Iris pigment epithelial cell (primary cell): ENCODE data around the gene MMAB.
A peak's percentile ranks its signal among the peaks of the same experiment; 100 is the strongest.
"Not testable (repeated sequence)": the region's sequence is repeated elsewhere in the genome, so short reads cannot be mapped to it uniquely, and the experiment has no call there.

Experiments used
- DNase-seq: peaks from one replicate; pipeline ENCODE4 v3.0.0-alpha.2; 2011; ENCODE audit warnings: low read depth

MMAB gene

GRCh38 chr12:109602132-109602531 lies 28.8 kb upstream of the MMAB start:
- not testable (repeated sequence) for DNase-seq

DNA sequence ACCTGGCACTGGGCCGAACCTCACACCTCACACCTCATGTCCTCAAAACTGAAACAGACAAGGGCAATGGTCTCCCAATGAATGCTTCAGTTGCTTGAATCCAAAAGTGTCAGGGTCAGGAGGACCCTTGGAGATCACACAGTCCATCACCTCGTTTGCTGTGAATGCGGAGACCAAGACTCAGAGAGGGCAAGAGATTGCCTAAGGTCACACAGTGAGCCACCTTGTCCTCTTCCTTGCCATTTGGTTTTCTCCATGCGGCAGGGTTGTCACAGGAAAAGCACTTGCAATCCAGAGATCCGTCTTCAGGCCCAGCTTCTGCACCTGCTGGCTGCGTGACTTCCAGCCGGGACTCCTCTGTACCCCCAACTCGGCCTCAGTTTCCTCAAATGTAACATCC lies 28.3 kb upstream of the MMAB start:
- DNase-seq = no peak

- DNase-seq = no peak
These were observed 27.7 kb upstream of the MMAB start for GRCh38 chr12:109600995-109601394.

- DNase-seq = no peak
These were observed 27.2 kb upstream of the MMAB start for GRCh38 chr12:109600481-109600880.

- no peak for DNase-seq
These were observed 25.8 kb upstream of the MMAB start for GRCh38 chr12:109599087-109599486.

DNA sequence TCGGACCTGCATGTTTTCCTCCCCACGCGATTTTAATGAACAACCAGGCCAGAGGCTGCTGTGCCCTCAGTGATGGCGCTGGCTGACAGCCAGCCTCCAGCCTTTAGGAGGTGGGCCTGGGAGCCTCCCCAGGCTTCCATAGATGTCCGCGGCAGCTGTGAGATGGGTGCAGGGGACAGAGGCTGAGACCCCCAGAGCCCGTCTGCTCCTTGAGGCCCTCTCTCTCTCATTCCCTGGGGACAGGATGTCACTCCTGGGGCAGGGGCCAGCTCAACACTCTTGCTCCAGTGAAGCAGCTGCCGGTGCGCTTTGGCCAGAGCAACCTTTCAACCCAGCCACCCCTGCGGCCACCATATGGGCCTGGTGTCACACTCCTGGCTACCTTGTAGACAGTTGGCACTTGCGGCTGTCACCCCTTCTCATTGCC lies 25.1 kb upstream of the MMAB start:
- no peak for DNase-seq

DNA sequence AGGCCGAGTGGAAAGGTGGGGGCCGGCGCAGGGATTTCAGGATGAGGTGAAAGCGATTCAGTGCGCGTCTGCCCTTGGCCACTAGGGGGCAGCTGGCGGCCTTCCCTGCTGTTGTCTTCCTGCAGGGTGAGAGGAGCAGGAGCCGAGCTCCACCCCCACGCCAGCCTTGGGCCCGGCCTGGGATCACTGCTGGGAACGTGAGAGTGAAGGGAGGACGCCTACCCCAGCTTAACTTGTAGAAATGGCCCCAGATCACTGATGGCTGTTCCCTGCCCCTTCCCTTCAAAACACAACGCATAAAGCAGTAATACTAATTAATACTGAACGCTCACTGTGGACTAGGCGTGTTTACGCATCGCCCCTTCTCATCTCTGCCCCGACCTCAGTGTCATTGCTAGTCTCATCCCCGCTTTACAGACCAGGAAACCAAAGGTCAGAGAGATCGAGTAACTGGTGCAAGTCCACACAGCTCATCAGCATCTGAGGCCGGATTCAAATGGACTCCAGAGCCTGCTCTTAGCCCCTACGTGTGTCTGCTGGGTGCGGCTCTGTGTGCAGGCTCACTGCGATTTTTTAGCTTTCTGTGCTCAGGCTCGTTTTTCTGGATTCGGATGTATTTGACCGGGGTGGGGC lies 24.6 kb upstream of the MMAB start:
- peak; percentile 77 for DNase-seq

DNA sequence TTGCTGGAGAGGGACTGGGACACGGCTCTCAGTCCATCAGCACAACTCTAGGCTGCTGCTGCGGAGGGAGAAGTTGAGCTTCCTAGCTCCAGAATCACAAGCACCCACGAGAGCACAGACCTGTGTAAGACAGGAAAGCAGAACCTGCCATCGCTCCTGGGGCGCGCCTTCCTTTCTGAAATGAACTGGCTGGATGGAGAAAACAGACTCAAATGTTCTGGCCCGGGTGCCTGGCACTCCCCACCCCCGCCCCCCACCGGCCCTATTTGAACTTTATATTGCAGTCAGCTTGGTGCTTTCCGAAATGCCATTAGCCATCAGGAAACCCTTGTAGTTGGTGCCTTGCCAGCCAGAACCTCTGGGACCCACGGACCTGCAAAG lies 24.1 kb upstream of the MMAB start:
- no peak for DNase-seq

GRCh38 chr12:109596418-109597244 lies 23.3 kb upstream of the MMAB start:
- DNase-seq = no peak

- no peak for DNase-seq
These were observed 22.1 kb upstream of the MMAB start for GRCh38 chr12:109595321-109595902.

DNA sequence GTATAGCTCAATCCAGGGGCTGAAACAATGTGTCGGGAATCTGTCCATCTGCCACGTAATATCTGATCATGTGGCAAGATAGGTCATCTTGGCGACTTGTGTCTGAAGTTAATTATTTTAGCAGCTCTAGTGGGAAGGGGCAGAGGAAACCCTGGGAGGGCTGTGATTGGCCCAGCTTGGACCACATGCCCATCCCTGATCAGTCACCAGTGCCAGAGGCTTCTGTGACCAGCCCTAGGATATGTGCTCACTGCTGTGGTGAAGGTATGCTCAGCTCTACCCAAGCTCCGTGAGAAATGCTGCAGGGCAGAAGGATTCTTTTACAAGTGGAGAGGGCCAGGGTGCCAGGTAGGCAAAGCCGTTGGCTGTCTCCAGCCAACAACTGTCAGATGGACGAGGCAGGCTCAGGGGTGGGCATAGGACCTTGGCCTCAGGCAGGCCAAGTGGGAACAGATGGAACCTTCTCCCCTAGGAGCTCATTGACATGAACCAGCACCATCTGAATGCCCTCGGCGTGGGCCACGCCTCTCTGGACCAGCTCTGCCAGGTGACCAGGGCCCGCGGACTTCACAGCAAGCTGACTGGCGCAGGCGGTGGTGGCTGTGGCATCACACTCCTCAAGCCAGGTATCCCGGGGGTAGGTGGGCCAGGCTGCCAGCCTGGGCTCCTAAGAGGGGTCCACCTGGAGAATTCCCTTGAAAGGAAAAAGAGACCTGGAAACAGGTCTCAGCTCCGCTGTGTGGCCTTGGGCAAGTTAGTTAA lies 21.4 kb upstream of the MMAB start:
- no peak for DNase-seq

GRCh38 chr12:109592905-109593272 lies 19.6 kb upstream of the MMAB start:
- DNase-seq = no peak

DNA sequence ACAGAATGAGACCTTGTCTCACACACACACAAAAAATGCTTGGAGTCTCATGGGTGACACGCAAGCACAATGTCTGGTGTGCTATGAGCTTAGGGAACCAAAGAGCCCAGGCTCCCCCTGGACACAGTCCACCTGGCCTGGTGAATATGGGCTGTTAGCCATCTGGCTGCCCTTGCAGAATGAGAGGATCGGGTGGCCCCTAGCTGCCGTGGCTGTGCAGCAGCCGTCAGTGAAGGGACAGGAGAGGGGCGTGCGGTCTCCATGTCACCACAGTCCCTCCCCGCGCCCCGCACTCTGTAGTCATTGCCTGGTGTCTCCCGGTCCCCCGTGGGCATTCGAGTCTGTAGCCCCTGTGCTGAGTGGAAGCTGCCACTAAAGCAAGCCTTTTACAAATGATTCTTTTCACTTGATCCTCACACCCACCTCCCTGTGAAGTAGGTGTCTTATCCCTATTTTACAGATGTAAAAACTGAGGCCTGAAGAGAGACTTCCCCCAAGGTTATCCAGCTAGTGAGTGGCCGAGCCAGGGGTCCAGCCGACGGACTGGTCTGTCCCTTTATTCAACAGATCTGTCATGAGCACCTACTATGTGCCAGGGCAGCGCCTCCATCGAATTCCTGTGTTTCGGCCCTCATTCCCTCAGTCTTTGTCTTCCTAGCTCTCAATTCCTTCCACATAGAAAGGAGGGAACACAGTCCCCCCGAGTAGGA lies 19.0 kb upstream of the MMAB start:
- no peak for DNase-seq

GRCh38 chr12:109591041-109591440 lies 17.7 kb upstream of the MMAB start:
- no peak for DNase-seq

GRCh38 chr12:109590566-109590965 lies 17.3 kb upstream of the MMAB start:
- DNase-seq = no peak

GRCh38 chr12:109589691-109590245 lies 16.5 kb upstream of the MMAB start:
- no peak for DNase-seq

DNA sequence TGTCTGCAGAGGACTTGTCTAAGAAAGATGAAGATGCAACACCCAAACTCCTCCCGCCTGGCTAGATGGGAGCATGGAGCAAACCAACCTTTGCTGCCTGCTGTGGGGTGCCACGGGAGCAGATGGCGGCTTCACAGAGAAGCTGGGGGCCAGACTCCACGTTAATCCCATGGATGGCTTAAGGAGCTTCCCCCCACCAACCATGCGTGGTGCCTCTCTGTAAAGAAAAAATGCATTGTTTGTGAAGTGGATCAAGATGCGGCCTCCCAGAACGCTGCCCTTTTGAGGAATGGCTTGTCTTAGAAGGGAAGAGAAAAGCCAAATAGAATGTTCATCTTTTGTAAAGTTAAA lies 15.9 kb upstream of the MMAB start:
- no peak for DNase-seq

- no peak for DNase-seq
These were observed 15.3 kb upstream of the MMAB start for GRCh38 chr12:109588461-109589239.

GRCh38 chr12:109587921-109588320 lies 14.6 kb upstream of the MMAB start:
- no peak for DNase-seq

- peak; percentile 11 for DNase-seq
These were observed 13.3 kb upstream of the MMAB start for GRCh38 chr12:109586385-109587296.
